Right renal pelvis (tissue), 4 donors: ENCODE results near the gene CHI3L1. TPM values are rescaled to one million over a fixed set of nuclear protein-coding genes. Genes with fewer than 3 reads are reported as not detected.
"Not testable (repeated sequence)": the region's sequence is repeated elsewhere in the genome, so short reads cannot be mapped to it uniquely, and the experiment has no call there.

Source experiments
- DNase-seq, 4 donors: peaks; one replicate each; pipeline ENCODE4 v3.0.0-alpha.2; 2013; ENCODE audit warnings: low read depth in 4 of 4, low spot score in 3 of 4, missing footprints in 1 of 4
- polyA plus RNA-seq, 4 donors: library from polyadenylated mRNA; unstranded; fragments of 120-200 nt; gene quantifications; one replicate each; pipeline ENCODE4 v1.2.1, GENCODE V29; 2013; ENCODE audit not compliant: insufficient read length in 4 of 4

The CHI3L1 gene
- polyA plus RNA-seq: 10 to 100 TPM; 10.3 to 13.5 (median 11.6) TPM

DNA sequence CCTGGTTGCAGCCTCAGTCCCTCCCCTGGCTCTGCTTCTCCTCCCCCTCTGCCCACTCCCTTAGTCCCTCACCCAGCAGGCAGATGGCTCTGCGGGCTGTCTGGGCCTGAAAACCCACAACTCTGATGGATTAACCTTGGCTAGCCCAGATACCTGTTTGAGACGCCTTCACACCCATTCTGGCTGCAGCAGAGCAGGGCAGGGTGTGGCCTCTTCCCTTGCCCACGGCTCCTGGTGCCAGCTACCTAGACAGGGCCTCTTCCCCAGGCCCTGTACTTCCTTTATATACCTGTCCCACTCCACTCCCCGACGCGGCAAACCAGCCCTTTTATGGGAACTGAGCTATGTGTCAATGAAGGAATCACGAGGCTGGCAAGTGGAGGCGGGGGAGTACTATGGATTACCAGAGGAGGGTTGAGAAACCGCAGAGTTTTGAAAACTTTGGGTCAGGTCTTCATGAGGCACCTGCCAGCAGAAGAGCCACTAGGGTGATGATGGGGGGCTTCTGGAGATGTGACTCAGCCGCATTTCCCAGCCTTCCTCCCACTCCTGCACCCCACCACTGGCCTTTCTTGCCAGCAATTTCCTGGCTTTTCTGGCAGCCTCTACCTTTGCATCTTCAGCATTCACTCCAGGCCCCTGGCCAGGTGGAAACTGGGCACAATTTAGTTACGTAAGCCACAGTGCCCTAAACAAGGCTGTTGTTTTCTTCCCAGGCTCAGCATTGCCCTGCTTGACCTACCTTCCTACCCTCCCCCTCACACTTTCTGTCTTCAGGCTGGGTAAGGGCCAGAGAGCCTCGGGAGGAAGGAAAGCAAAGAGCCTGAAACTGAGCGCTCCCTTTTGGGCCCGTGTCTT, at the start of gene CHI3L1:
TSS of gene CHI3L1 (minus strand) at position 259 of the 858 bp plus-strand sequence. CDS start at position 178, 81 bp downstream.
- no peak for DNase-seq

- DNase-seq: not testable (repeated sequence)
Observed at GRCh38 chr1:203234901-203235300, 48.4 kb upstream of the CHI3L1 start.

GRCh38 chr1:203229471-203230135, 43.1 kb upstream of the CHI3L1 start, which contains the start of gene CHIT1:
Gene CHIT1 (minus strand): TSS chr1:203229673. CDS start chr1:203229636, 37 bp downstream.
- no peak for DNase-seq

DNA sequence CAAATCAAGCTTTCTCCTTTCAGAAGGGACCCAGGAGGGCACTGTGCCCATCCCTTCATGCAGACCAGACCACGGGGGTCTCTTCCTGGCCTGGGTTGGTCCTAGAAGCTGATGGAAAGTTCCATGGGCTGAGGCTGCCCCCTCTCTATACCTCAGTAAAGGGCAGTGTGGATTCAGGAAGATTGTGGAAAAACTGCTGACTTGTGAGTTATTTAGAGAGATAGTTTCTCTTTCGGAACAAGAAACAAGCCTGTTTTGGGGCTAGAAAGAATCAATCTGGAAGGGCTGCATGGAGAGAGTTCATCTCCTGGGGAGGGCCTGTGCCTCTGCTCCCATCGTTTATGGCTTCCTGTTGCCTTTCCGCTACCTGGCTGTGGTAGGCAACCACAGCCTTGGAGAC, 42.2 kb upstream of the CHI3L1 start:
- DNase-seq: no peak

DNA sequence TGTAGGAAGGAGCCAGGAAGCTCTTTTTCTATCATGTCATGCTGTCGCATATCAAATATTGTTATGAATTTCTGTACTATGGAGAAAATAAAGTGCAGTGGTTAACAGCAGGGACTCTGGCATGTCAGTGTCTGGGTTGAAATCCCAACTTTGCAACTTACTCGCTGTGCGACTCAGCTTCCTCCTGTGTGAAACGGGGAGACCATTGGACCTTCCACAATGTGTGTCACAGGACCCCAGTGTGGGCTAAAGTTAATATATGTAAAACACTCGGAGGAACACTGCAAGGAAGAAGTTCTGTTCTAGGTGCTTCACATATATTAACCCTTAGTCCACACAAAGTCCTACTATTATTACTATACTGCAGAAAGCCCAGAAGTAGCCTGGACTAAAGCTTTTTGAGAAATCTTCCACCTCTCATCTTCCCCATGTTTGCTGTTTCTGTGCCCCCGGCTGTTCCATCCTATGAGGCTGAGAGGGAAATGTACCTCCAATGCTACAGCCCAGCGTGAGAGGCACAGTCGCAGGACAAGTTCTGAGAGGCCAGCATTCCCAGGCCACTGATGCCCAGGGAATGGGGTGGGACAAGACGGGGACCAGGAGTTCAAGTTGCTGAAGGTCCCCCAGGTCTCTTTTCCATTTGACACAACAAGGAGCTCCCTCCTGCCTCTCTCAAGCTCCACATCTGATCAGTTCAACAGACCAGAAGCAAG, 41.0 kb upstream of the CHI3L1 start:
- no peak for DNase-seq

DNA sequence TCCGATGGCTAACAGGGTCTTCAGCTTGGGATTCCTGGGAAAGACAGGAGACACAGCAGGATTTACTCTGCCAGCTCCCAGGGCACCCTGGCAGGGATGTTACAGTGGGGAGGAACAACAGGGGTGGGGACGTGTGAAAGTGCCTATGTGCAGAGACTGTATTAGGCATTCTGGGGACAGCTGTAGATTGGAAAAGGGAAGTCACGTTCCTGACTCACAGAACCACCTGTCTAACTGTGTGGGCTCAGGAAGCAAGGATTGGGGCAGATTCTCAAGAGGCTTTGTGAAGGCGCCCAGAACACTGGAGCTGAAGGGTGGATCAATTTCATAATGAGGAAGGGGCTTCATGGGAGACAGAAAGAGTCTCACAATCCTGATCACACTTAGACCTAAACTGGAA, 38.6 kb upstream of the CHI3L1 start:
- DNase-seq: no peak

DNA sequence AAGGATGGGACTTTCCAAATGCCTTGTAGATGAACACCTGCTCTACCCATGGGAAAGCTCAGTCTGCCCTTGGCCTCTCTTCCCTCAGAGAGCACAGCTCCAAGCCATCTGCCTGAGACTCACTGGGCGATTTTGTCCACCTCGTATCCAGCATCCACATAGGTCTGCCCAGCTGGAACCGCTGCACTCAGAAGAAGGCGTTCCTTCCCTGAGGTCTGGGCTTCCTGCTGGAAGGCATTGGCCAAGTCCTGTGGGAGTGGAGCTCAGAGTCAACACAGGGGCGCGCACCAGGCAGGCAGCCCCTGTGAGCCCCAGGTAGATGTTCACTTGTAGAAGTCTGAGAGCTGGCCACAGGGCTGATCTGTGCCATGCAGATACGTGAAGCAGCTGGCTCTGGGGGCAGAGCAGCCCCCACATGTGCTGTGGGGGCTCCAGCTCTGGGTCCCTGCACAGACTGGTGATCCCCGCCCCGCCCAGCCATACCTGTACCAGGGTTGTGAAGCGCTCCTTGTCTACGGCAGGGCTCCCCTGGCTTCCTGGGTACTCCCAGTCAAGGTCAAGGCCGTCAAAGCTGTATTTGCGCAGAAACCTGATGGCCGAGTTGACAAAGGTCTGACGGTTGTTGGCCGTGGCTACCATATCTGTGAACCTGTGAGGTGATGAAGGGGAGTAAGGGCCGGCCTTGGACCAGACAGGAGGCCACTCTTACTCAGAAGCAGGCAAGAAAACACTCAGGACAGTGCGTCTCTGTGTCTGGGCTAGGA, 36.7 kb upstream of the CHI3L1 start:
- no peak for DNase-seq

GRCh38 chr1:203219934-203220333, 33.4 kb upstream of the CHI3L1 start:
- DNase-seq: no peak

- DNase-seq: no peak
Observed at GRCh38 chr1:203219171-203219570, 32.7 kb upstream of the CHI3L1 start.

DNA sequence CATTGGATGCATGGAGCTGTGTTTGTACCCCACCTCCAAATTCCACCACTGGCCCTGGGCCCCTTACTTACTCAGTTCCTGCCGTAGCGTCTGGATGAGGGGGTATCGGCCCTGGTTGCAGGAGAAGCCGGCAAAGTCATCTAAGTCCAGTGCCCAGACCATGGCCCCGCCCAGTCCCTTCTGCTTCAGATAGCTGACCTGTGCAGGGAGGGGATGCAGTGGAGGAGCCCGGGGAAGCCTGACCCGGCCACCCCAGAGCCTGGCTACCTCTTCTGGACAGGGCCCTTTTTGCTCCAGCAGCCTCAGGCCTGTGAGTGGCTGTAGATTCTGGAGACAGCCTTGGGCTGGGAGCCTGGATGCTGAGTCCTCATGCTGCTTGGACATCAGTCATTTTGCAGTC, 31.2 kb upstream of the CHI3L1 start:
- no peak for DNase-seq

- no peak for DNase-seq
Observed at GRCh38 chr1:203217139-203217655, 30.7 kb upstream of the CHI3L1 start.

DNA sequence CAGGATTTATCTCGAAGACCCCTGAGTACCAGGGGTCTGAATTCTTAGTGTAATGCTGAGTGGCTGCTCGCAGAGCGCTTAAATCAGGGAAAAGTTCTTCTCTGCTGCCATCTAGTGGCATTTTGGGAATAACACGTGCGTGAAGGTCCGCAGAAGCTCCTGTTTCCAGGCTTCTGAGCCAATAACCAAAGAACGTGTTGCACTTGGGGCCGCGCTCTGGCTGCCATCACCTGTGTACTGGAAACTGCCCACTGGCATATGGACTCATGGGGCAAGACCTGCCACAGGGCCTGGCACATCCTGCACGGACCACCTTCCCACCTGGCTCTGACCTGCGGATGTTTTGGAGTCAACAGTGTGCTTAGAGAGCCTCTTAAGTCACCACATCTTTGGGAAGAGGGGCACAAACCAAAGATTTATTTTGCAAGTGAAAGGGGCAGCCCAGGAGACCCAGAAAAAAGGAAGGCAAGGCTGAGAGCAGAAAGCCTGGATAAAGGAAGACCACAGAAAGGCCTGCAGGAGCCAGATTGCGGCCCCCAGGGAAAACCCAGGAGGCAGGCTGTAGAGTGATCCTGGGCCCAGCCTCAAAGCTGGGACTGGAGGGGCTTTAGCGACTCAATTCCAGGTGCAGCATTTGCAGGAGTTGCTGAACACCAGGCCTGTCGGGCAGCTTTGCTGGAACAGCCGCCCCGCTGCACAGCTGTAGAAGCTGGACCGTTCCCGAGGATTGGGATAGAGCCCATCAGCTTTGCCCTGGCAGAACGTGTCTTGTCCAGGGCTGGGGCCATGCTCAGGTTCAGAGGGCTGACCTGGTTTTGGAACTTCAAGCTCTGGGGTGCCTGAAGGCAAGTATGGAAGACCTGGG, 30.0 kb upstream of the CHI3L1 start:
- DNase-seq: peak; percentile 60 to 81 (median 70)

DNA sequence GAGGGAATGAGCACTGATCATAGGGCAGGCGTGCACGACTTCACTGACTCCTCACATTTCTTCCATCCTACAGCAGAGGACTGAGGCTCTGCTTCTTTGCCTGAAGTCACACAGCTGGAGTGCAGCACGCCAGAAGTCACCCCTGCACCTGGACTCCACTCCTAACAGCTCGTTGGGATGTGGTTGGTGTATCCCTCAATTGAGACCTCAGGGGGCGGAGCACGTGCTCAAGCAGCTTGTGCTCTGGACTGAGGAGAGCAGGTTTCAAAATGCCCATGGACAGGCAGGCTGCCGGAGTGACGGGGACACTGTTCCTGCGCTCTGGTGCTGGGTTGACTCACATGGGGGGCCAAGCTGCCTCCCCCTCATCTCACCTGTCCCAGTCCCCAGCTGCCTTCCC, 29.1 kb upstream of the CHI3L1 start:
- DNase-seq: no peak

DNA sequence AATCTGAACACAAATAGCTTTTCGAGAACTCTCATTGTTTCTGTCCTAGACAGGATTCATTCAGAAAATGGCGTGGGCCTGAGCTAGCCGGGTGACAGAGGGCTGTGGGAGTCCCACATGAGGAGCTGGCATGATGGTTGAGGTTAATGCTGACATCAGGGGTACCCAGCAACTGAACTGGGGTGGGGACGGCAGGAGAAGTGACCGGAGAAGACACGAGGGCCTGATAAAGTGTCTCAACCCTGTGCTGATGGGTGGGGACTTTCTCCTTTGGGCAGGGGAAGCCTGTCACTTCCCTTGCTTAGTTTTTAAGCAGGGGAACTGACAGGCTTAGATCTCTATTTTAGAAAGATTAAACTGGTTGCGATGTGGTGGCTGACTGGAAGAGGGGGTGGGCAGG, 28.4 kb upstream of the CHI3L1 start:
- no peak for DNase-seq

- no peak for DNase-seq
Observed at GRCh38 chr1:203213126-203213525, 26.6 kb upstream of the CHI3L1 start.

- no peak for DNase-seq
Observed at GRCh38 chr1:203211812-203212211, 25.3 kb upstream of the CHI3L1 start.

DNA sequence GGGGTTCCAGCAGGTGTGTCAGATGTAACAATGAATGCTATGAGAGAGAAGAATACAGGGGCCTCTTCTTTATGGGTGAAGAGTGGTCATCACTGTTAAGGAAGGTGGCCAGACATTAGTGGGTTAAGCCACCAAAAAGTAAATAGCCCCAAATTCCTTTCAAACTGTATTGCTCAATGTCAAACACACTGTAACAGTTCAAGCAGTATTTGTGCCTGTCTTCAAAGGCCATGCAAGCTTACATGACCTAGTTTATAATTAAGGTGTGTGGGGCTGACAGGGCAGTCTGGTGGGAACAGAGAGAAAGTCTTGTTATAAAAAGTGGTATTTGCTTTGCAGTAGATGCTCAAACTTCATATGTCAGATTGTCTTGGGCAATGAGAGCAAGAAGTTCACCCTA, 24.5 kb upstream of the CHI3L1 start:
- no peak for DNase-seq

- no peak for DNase-seq
Observed at GRCh38 chr1:203210350-203210749, 23.8 kb upstream of the CHI3L1 start.

GRCh38 chr1:203208181-203208580, 21.7 kb upstream of the CHI3L1 start:
- no peak for DNase-seq
